ENCODE measurements around the gene PANX2. TPM values are rescaled to one million over a fixed set of nuclear protein-coding genes. Genes with fewer than 3 reads are reported as not detected.
A peak's percentile ranks its signal among the peaks of the same experiment; 100 is the strongest.

Gene PANX2
- total RNA-seq, 2 donors from 2014 or later, result 2.1 to 2.5 TPM

GRCh38 chr22:50210378-50211139, 40.0 kb downstream of the PANX2 start:
- Mint-ChIP-seq H3K36me3 (peaks cover 0 to 4% of the 10 kb centered on the region in 2 donors), H3K9me3 (no peaks in the 10 kb centered on the region), H3K27ac (peak overlapping the region in 1 of 2 donors; percentile 77)
- DNase-seq (ENCODE audit: low spot score in 2 of 2) (peak in 1 of 2 donors; percentile 55), ATAC-seq (peak in 1 of 2 donors; percentile 11)

- no peak for ATAC-seq
- no peak overlapping the region for H3K27ac Mint-ChIP-seq
- no peaks in the 10 kb centered on the region for H3K9me3 Mint-ChIP-seq
- no peak for DNase-seq (ENCODE audit: low spot score in 2 of 2)
- H3K36me3 Mint-ChIP-seq, result peaks cover 0 to 4% of the 10 kb centered on the region in 2 donors
Observed at GRCh38 chr22:50211147-50211546, 40.6 kb downstream of the PANX2 start.

- Mint-ChIP-seq H3K9me3 (no peaks in the 10 kb centered on the region), H3K36me3 (peaks cover 0 to 4% of the 10 kb centered on the region in 2 donors), H3K27ac (peak overlapping the region; percentile 3 to 62)
- ATAC-seq, result no peak
- no peak for DNase-seq (ENCODE audit: low spot score in 2 of 2)
Observed at GRCh38 chr22:50213263-50213662, 42.7 kb downstream of the PANX2 start.

GRCh38 chr22:50215297-50216054, 44.9 kb downstream of the PANX2 start:
- no peak for ATAC-seq
- H3K27ac Mint-ChIP-seq, result peak overlapping the region; percentile 32 to 62
- H3K9me3 Mint-ChIP-seq, result no peaks in the 10 kb centered on the region
- no peak for DNase-seq (ENCODE audit: low spot score in 2 of 2)
- H3K36me3 Mint-ChIP-seq, result peaks cover 0 to 4% of the 10 kb centered on the region in 2 donors

GRCh38 chr22:50216055-50216683, 45.6 kb downstream of the PANX2 start:
- Mint-ChIP-seq H3K27ac (peak overlapping the region in 1 of 2 donors; percentile 62), H3K9me3 (no peaks in the 10 kb centered on the region), H3K36me3 (peaks cover 3 to 4% of the 10 kb centered on the region in 2 donors)
- ATAC-seq (peak in 1 of 2 donors; percentile 6), DNase-seq (ENCODE audit: low spot score in 2 of 2) (no peak)

GRCh38 chr22:50216684-50217520, 46.4 kb downstream of the PANX2 start:
- ATAC-seq, result peak in 1 of 2 donors; percentile 9
- no peaks in the 10 kb centered on the region for H3K9me3 Mint-ChIP-seq
- peak overlapping the region in 1 of 2 donors; percentile 62 for H3K27ac Mint-ChIP-seq

GRCh38 chr22:50217543-50218152, 47.1 kb downstream of the PANX2 start:
- peak overlapping the region in 1 of 2 donors; percentile 41 for H3K27ac Mint-ChIP-seq
- no peak for ATAC-seq
- no peaks in the 10 kb centered on the region for H3K9me3 Mint-ChIP-seq
- no peak for DNase-seq (ENCODE audit: low spot score in 2 of 2)
- H3K36me3 Mint-ChIP-seq, result peaks cover 4 to 5% of the 10 kb centered on the region in 2 donors

More at GRCh38 chr22:50216684-50217520, 46.4 kb downstream of the PANX2 start:
- DNase-seq (ENCODE audit: low spot score in 2 of 2), result no peak
- H3K36me3 Mint-ChIP-seq, result peaks cover 4 to 5% of the 10 kb centered on the region in 2 donors

- Mint-ChIP-seq H3K9me3 (no peaks in the 10 kb centered on the region), H3K27ac (no peak overlapping the region), H3K36me3 (peaks cover 4 to 5% of the 10 kb centered on the region in 2 donors)
- ATAC-seq, result no peak
- no peak for DNase-seq (ENCODE audit: low spot score in 2 of 2)
Observed at GRCh38 chr22:50218153-50218995, 47.8 kb downstream of the PANX2 start.

GRCh38 chr22:50218996-50219727, 48.6 kb downstream of the PANX2 start:
- ATAC-seq (peak in 1 of 2 donors; percentile 42), DNase-seq (ENCODE audit: low spot score in 2 of 2) (no peak)
- Mint-ChIP-seq H3K9me3 (no peaks in the 10 kb centered on the region), H3K27ac (peak overlapping the region in 1 of 2 donors; percentile 72), H3K36me3 (peaks cover 4 to 5% of the 10 kb centered on the region in 2 donors)

- H3K36me3 Mint-ChIP-seq, result peaks cover under 1 to 5% of the 10 kb centered on the region in 2 donors
- peak overlapping the region; percentile 40 to 72 for H3K27ac Mint-ChIP-seq
- no peak for DNase-seq (ENCODE audit: low spot score in 2 of 2)
- no peak for ATAC-seq
- H3K9me3 Mint-ChIP-seq, result no peaks in the 10 kb centered on the region
Observed at GRCh38 chr22:50219800-50220602, 49.5 kb downstream of the PANX2 start.

- no peaks in the 10 kb centered on the region for H3K9me3 Mint-ChIP-seq
- H3K36me3 Mint-ChIP-seq, result peaks cover 0 to 5% of the 10 kb centered on the region in 2 donors
- ATAC-seq, result no peak
Observed at GRCh38 chr22:50220603-50221409, 50.3 kb downstream of the PANX2 start.

GRCh38 chr22:50221410-50222300, 51.1 kb downstream of the PANX2 start:
- ATAC-seq (no peak), DNase-seq (ENCODE audit: low spot score in 2 of 2) (no peak)
- H3K9me3 Mint-ChIP-seq, result no peaks in the 10 kb centered on the region
- peaks cover 0 to 5% of the 10 kb centered on the region in 2 donors for H3K36me3 Mint-ChIP-seq
- H3K27ac Mint-ChIP-seq, result peak overlapping the region in 1 of 2 donors; percentile 9

More at GRCh38 chr22:50220603-50221409, 50.3 kb downstream of the PANX2 start:
- H3K27ac Mint-ChIP-seq, result peak overlapping the region in 1 of 2 donors; percentile 72
- DNase-seq (ENCODE audit: low spot score in 2 of 2), result no peak

Measured in activated naive CD4-positive, alpha-beta T cell treated with anti-CD3 and anti-CD28 coated beads, Interleukin-2, amount 50 U/mL, for 72 hours (primary cell).